NCI-H446 treated with DMSO at 0.1 percent for 48 hours (cell line): ENCODE results near the gene ISG20L2.

ENCODE experiments used
- DNase-seq: peaks from one replicate; lab custom pipeline; 2025; lab: John Stamatoyannopoulos, UW

The ISG20L2 gene

DNA sequence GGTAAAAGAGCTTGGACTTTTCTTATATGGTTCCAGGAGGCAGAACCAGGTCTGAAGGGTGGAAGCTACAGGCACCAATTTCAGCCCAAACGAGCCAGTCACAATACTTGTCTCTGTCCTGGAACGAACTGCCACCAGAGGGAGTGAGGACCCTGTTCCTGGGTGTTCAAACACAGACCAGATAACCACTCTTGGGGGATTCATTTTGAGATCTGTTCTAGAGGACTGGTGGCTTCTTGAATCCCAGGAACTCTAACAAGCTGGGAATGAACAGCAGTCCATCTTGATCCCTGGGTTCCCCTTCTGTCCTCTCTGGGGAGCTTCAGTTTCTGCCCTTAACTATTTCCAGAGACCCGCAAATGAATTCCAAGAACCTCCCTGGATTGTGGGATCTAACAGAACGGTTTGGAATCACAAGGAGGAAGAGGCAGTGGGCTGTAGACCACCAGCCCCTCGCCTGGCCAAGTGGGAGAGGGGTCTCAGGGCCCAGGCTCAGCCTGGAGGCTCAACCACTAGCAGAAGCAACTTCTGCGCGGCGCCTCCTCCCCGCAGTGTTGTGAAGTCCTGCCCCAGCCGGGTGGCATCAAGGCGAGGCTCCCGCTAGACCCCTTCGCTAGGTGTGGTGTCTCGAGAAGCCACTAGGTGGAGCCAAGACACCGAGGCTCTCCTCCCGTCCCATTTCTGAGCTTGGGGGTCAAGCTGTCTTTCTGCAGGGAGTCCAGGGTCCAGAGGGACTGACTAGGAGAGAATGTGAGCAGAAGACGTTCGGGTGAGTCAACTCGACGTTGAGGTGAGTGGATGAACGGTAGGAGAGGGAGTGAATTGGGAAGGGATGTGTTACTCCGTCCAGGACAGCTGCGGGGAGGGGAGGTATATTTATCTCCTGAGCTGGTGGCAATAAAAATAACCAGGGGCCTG is 39.3 kb downstream of the ISG20L2 start:
- peak; percentile 67 for DNase-seq

DNA sequence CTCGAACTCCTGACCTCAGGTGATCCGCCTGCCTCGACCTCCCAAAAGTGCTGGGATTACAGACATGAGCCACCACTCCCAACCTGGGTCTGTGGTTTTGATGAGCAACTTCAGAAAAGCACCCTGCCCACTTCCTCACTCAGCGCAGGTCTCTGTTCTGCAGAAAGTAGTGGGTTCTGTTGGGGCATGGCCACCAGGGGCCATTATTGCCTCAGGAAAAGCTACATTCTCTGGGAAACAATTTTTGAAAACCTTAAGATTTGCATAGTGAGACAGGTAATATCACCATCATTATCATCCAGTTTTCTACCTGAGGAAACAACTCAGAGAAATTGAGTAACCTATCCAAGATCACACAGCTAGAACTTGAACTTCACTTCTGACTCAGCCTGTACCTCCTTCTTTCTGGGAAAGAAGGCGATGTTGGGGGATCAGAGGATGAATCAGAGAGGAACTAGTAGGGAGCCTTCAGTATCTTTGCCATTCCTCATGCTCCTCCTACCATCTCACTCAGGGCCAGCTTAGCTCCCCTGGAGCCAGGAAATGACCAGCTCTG is 44.3 kb downstream of the ISG20L2 start:
- no peak for DNase-seq

DNA sequence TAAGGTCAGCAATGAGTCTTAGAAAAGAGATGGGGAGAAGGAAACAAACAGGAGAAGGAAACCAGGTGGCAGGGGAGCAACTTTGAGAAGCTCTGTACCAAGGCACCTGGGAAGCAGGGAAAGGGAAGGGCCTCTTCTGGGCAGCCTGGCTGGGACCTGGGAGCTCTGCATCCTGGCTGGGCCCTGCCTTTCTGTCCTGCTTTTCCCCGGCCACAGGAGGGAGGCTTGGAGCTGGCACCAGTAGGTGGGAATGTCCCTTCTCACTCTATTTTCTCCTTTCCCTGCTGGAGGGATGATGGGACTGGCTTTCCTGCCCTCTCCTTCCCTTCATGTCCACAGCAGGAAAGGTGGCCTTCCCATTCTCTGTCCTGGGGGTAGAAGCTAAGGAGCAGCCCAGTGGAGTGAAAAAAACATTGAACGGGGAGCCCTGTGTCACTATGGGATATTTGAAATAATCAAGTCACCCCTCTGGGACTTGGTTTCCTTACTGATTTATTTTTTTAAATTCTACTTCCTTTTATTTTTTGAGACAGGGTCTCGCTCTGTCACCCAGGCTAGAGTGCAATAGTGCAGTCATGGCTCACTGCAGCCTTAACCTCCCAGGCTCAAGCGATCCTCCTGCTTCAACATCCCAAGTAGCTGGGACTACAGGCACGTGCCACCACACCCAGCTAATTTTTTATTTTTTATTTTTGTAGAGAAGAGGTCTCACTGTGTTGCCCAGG is 46.2 kb downstream of the ISG20L2 start:
- DNase-seq = no peak

DNA sequence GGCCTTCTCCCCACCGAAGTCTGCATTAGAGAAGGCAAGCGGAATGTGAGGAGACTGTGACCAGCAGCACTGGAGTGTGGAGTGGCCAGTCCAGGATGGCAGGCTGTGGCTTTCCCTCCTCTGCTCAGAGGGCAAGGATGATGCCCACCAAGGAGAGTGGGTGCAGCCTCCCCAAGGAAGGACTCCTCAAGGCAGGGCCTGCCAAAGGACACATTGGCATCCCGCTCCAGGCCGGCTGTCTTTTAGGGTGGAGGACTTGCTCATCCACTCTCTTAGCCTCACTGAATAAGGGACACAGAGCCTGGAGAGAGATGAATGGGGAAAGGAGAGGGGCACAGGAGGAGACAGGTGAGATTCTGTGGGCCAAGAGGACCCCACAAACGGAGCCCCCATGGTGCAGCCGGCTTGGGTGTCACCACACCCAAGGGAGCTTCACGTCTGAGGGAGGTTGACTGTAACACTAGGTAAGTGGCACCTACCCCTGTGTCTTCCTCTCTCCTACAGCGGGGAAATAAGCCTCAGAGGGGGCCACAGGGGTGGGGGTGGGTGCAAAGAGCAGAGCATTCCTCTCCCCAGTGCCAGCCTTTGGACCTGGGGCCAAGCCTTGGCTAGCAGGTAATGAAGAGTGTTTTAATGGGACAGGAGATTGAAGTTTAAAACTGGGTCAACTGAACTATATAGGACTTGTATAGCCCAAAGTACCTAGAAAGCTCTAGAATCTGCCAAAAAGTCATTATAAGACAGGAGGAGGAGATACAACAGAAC is 47.2 kb downstream of the ISG20L2 start:
- DNase-seq = no peak

DNA sequence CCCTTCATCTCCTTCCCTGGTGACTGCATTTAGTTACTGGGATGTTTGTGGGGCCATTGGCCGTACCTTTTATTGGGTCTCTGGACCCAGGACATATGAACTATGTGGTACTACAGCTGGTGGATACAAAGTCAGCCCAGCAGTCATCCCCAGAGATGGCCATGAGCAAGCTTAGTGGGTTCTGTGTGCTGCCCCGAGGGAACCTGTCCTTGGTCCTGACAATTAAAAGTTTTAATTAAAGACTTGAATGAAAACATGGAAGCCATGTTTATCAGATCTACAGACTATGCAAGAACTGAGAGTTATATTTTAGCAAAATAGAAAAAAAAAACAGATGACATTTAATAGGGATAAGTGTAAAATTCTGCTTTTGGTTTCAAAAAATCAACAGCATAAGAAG is 48.5 kb downstream of the ISG20L2 start:
- no peak for DNase-seq

DNA sequence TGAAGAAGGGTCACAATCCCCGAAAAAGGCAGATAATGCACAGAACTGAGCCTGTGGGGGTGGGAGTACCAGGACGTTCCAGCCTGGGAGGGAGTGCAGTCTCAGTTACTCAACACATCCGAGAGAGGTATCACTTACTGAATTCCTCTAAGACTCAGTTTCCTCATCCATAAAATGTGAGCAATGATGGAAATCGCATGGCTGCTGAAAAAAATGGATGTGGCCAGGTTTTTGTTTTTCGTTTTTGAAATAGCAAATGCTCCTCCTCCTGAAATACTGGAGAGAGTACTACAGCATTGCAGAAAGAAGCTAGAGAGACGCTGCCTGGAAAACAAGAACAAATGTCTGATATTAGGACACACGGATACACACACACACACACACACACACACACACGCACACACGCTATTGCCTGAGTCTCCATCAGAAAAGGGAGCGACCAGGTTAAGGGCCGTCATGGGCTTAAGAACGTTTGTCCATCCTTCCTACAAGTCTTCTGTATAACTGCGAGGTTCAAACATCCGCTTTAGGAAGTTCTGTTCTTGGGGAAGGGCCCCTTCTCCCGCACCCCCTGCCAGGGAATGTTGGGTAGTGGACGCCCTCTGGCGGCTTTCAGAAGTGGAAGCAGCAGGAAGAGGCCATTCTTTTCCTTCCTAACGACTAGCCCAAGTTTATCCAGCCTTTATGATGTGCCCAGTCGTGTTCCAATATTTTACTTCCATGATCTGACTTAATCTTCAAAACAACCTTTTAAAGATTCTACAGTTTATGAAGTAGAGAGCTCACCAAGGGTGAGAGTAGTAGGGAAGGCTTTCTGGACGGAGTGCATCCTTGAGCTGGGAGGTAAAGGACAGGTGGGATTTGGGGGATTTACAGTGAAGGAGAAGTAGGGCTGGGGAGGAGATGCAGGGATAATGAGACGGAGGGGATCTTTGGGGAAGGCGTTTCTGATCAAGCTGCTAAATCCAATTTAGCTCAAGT is 50.7 kb downstream of the ISG20L2 start:
- DNase-seq = peak; percentile 43

DNA sequence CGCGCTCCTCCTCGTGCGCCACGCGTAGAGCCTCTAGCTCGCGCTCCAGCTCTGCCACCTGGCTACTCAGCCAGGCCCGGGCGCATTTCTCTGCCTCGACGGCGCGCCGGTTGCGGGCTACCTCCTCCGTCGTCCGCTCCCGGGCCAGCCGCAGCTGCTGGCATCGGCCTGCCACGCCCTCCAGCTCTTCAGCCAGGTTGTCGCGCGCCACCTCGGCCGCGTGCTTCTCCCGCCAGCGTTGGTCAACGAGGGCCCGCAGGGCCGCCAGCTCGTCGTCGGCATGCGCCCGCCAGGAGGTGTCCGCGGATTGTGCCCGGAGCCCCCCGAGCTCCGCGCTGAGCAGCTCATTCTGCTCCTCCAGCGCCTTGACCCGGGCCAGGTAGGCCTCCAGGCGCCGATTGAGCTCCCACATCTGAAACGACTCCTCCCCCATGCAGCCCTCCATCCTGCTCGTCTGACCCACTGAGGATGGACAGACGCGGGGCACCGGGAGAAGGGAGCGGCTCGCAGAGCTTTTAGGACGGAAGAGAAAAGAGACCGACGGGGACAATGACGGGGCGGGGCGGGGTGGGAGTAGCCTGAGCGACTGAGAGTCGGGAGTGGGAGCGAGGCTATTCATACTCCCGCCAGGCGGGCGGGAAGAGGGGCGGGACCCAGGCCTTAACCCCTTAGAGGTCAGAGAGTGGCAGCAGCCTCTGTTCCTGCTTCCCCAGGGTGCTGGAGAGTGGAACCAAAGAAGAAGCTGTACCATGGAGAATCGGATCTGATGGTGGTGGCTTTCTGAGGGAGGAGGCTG is 51.5 kb downstream of the ISG20L2 start, which contains the start of gene NES:
TSS of gene NES (minus strand) at position 588 of the 796 bp plus-strand sequence. CDS start at position 445, 143 bp downstream.
- DNase-seq = no peak

DNA sequence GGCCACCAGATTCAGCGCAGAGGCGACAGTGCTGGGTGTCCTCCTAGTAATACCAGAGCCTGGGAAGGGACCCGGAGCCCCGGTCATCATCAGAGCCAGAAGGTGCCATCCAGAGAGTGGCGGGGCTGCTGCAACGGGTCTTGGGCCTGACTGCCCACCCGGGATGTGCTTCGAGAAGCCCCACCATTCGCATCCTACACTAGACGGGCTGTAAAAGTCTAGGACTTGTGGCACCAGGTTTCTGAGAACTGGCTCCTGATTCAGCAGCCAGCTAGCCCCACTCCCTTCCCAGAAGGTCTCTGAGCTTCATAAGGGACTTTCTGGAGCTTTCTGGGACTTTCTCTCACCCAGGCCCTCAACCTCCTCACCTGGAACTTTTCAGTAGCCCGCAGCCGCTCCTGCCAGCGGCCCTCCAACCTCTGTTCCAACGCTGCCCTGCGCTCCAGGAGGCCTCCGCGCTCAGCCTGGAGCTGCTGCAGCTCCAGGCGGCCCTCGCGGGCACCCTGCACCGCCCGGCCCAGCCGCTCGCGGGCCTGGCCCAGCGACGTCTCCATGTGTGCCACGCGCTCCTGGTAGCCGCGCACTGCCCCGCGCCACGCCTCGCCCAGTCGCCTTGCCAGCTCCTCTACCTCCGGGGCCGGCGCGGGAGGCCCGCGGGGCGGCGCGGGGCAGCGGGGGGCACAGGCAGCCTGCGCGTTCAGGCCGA is 52.3 kb downstream of the ISG20L2 start:
- DNase-seq = no peak

DNA sequence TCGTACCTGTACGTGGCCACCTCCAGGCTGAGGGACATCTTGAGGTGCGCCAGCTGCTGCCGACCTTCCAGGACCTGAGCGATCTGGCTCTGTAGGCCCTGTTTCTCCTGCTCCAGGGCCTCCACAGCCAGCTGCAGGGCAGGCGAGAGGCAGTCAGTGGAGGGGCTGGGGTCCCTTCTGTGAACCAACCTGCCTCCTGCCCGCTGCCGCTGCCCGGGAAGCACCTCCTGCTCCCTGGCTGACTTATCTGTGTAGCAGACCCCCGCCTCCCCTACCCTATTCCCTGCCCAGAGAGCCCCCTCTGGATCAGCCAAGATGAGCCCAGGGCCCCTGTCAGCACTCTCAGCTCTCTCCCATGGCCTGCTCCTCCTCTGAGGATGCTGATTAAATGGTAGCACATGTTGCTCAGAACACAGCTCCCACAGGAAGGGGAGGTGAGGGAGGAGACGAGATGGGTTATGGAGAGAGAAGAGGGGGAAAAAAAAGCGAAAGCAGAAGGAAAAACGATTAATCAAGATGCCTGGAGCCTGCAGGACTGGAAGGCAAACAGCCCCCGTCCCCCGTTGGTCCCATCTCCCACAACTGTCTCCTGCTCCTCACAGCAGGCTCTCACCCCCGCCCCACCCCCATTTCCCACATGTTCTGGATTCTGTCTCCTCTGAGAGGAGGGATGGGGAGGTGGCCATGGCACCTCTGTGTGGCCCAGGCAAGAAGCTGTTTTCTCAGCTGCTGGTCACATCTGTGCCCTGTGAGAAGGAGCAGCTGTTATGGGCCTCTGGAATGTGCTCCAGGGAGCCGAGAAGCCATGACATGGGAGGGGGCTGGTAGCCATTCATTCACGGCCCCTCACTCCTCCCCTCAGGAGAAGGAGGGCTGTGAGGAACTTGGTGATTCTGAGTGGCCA is 53.1 kb downstream of the ISG20L2 start:
- no peak for DNase-seq

DNA sequence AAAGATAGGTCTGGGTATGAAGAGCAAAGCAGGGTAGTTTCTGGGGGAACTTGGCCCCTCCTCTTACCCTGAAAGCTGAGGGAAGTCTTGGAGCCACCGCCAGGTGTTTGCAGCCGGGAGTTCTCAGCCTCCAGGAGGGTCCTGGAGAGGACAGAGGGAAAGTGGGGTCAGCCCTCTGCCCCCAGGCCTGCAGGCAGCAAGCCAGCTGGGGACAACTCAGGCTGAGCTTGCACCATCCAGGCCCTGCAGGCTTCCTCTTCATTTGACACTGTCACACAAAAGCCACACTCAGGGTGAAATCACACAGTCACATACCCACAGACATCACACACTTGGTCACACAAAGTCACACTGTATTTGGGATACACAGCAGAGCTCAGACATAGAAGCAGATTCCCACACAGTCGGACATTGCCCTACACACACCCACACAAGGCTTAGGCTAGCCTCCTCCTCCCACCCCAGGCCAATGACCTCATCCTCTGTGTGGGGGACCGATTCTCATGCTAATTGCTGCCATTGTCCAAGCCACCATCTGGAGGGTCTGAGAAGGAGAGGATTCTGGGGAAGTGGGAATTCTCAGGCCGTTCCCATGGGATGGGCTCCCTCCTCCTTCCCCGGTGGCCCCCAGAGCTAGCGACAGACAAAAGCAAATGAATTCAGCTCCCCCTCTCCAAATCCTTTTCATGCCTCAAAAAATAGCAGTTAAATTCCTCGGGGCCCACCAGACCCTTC is 55.0 kb downstream of the ISG20L2 start:
- no peak for DNase-seq
